Activated CD4-positive, CD25-positive, alpha-beta regulatory T cell treated with anti-CD3 and anti-CD28 coated beads, Interleukin-2, amount 50 U/mL, for 72 hours (primary cell): ENCODE data around the gene SLC11A1.

ENCODE experiments used
- DNase-seq: peaks from one replicate; pipeline ENCODE4 v3.0.0; 2021

The SLC11A1 gene

GRCh38 chr2:218381916-218382366, at the start of gene SLC11A1:
Gene SLC11A1 (plus strand): TSS chr2:218382273. CDS start chr2:218382369, 96 bp downstream.
- no peak for DNase-seq

GRCh38 chr2:218332288-218332687, 49.8 kb upstream of the SLC11A1 start:
- DNase-seq = no peak

- no peak for DNase-seq
These were observed 49.0 kb upstream of the SLC11A1 start for GRCh38 chr2:218332920-218333645.

- no peak for DNase-seq
These were observed 47.5 kb upstream of the SLC11A1 start for GRCh38 chr2:218334531-218334930.

GRCh38 chr2:218340656-218341055, 41.4 kb upstream of the SLC11A1 start:
- no peak for DNase-seq

GRCh38 chr2:218341381-218341780, 40.7 kb upstream of the SLC11A1 start:
- DNase-seq = no peak

GRCh38 chr2:218342837-218343236, 39.2 kb upstream of the SLC11A1 start:
- DNase-seq = no peak

- DNase-seq = no peak
These were observed 38.5 kb upstream of the SLC11A1 start for GRCh38 chr2:218343591-218343990.

GRCh38 chr2:218344090-218344754, 37.9 kb upstream of the SLC11A1 start:
- DNase-seq = no peak

GRCh38 chr2:218344755-218345417, 37.2 kb upstream of the SLC11A1 start:
- DNase-seq = no peak

GRCh38 chr2:218345491-218346236, 36.4 kb upstream of the SLC11A1 start:
- DNase-seq = no peak

GRCh38 chr2:218347172-218347571, 34.9 kb upstream of the SLC11A1 start:
- no peak for DNase-seq

- no peak for DNase-seq
These were observed 28.0 kb upstream of the SLC11A1 start for GRCh38 chr2:218354045-218354444.

- DNase-seq = no peak
These were observed 27.1 kb upstream of the SLC11A1 start for GRCh38 chr2:218354850-218355443.

- DNase-seq = no peak
These were observed 24.6 kb upstream of the SLC11A1 start for GRCh38 chr2:218357236-218358177.

GRCh38 chr2:218360453-218360852, 21.6 kb upstream of the SLC11A1 start:
- DNase-seq = no peak

- DNase-seq = no peak
These were observed 19.5 kb upstream of the SLC11A1 start for GRCh38 chr2:218362606-218363005.

GRCh38 chr2:218363736-218364135, 18.3 kb upstream of the SLC11A1 start:
- DNase-seq = no peak

GRCh38 chr2:218364196-218364595, 17.9 kb upstream of the SLC11A1 start:
- DNase-seq = no peak

GRCh38 chr2:218366621-218367414, 15.3 kb upstream of the SLC11A1 start:
- DNase-seq = no peak
